Stimulated activated CD4-positive, alpha-beta T cell treated with anti-CD3 and anti-CD28 coated beads, Interleukin-4, amount 100 ng/mL, for 4 hours (primary cell): ENCODE data around the gene TMEM222.

Source experiments
- DNase-seq, 2 experiments: peaks; one replicate each; pipeline ENCODE4 v3.0.0-alpha.2; 2020

Gene TMEM222

GRCh38 chr1:27342778-27343638, 21.0 kb downstream of the TMEM222 start:
- DNase-seq: peak; percentile 54 to 85

- no peak for DNase-seq
Observed at GRCh38 chr1:27343639-27344025, 21.7 kb downstream of the TMEM222 start.

GRCh38 chr1:27345272-27345671, 23.3 kb downstream of the TMEM222 start:
- no peak for DNase-seq

GRCh38 chr1:27346357-27346756, 24.4 kb downstream of the TMEM222 start:
- no peak for DNase-seq

GRCh38 chr1:27346991-27347624, 25.1 kb downstream of the TMEM222 start:
- no peak for DNase-seq

GRCh38 chr1:27348861-27349783, 27.2 kb downstream of the TMEM222 start:
- peak in 1 of 2 experiments; percentile 27 for DNase-seq

- no peak for DNase-seq
Observed at GRCh38 chr1:27349784-27350662, 28.1 kb downstream of the TMEM222 start.

- DNase-seq: no peak
Observed at GRCh38 chr1:27350663-27351540, 28.9 kb downstream of the TMEM222 start.

GRCh38 chr1:27351541-27352107, 29.7 kb downstream of the TMEM222 start:
- no peak for DNase-seq

- DNase-seq: no peak
Observed at GRCh38 chr1:27353166-27353565, 31.2 kb downstream of the TMEM222 start.

- no peak for DNase-seq
Observed at GRCh38 chr1:27353629-27354028, 31.7 kb downstream of the TMEM222 start.

GRCh38 chr1:27355683-27356082, 33.7 kb downstream of the TMEM222 start:
- no peak for DNase-seq

- no peak for DNase-seq
Observed at GRCh38 chr1:27356277-27356618, 34.3 kb downstream of the TMEM222 start.

GRCh38 chr1:27356619-27357280, 34.8 kb downstream of the TMEM222 start:
- peak; percentile 38 to 39 for DNase-seq

- peak; percentile 74 to 76 for DNase-seq
Observed at GRCh38 chr1:27357281-27358037, 35.5 kb downstream of the TMEM222 start.

- DNase-seq: no peak
Observed at GRCh38 chr1:27358038-27358927, 36.3 kb downstream of the TMEM222 start.

GRCh38 chr1:27358928-27359313, 37.0 kb downstream of the TMEM222 start:
- DNase-seq: no peak

GRCh38 chr1:27359822-27360158, 37.8 kb downstream of the TMEM222 start:
- no peak for DNase-seq
